Stimulated activated CD8-positive, alpha-beta memory T cell treated with anti-CD3 and anti-CD28 coated beads, Interleukin-15, amount 100 ng/mL, for 1 hour (primary cell): ENCODE measurements around the gene FKBP8.

Experiments used
- DNase-seq: peaks from one replicate; pipeline ENCODE4 v3.0.0-alpha.2; 2020; ENCODE audit warnings: low read depth

Gene FKBP8

GRCh38 chr19:18502246-18502637, 41.1 kb downstream of the FKBP8 start:
- no peak for DNase-seq

- DNase-seq: no peak
These were observed 41.5 kb downstream of the FKBP8 start for GRCh38 chr19:18501832-18502231.

GRCh38 chr19:18501351-18501750, 42.0 kb downstream of the FKBP8 start:
- DNase-seq: no peak

GRCh38 chr19:18500799-18501198, 42.6 kb downstream of the FKBP8 start:
- no peak for DNase-seq

GRCh38 chr19:18500376-18500775, 43.0 kb downstream of the FKBP8 start:
- no peak for DNase-seq

GRCh38 chr19:18499055-18499775, 44.2 kb downstream of the FKBP8 start:
- DNase-seq: no peak

GRCh38 chr19:18496980-18497256, 46.5 kb downstream of the FKBP8 start:
- no peak for DNase-seq

- DNase-seq: no peak
These were observed 47.0 kb downstream of the FKBP8 start for GRCh38 chr19:18496167-18496979.

- no peak for DNase-seq
These were observed 48.0 kb downstream of the FKBP8 start for GRCh38 chr19:18495204-18495911.

GRCh38 chr19:18494267-18494607, 49.1 kb downstream of the FKBP8 start:
- DNase-seq: no peak

- DNase-seq: no peak
These were observed 49.7 kb downstream of the FKBP8 start for GRCh38 chr19:18493440-18494266.

- DNase-seq: no peak
These were observed 51.1 kb downstream of the FKBP8 start for GRCh38 chr19:18491995-18492953.

GRCh38 chr19:18490728-18491127, 52.6 kb downstream of the FKBP8 start:
- no peak for DNase-seq

- DNase-seq: no peak
These were observed 53.7 kb downstream of the FKBP8 start for GRCh38 chr19:18489627-18490184.

GRCh38 chr19:18488838-18489626, 54.3 kb downstream of the FKBP8 start:
- no peak for DNase-seq

GRCh38 chr19:18488403-18488723, 55.0 kb downstream of the FKBP8 start:
- no peak for DNase-seq

- no peak for DNase-seq
These were observed 55.6 kb downstream of the FKBP8 start for GRCh38 chr19:18487576-18488402.

GRCh38 chr19:18486746-18487145, 56.6 kb downstream of the FKBP8 start:
- no peak for DNase-seq

- DNase-seq: no peak
These were observed 58.4 kb downstream of the FKBP8 start for GRCh38 chr19:18484992-18485391.
